Activated CD4-positive, alpha-beta T cell treated with anti-CD3 and anti-CD28 coated beads, Interleukin-10, Interleukin-2, amounts not matched to agents 100 ng/mL and 50 ng/mL, durations not matched to agents 16 hours and 8 hours (primary cell): ENCODE measurements around the gene PTPRG.
"Not testable (repeated sequence)": the region's sequence is repeated elsewhere in the genome, so short reads cannot be mapped to it uniquely, and the experiment has no call there.

Experiments
- DNase-seq: peaks from one replicate; pipeline ENCODE4 v3.0.0-alpha.2; 2020

The PTPRG gene

GRCh38 chr3:61561374-61562041 is at the start of gene PTPRG:
PTPRG (plus strand) TSS chr3:61561571; CDS start chr3:61562288, 717 bp downstream.
- DNase-seq, result peak; percentile 52

- peak; percentile 3 for DNase-seq
These were observed 42.8 kb upstream of the PTPRG start for GRCh38 chr3:61518590-61518989.

- peak; percentile 89 for DNase-seq
These were observed 40.3 kb upstream of the PTPRG start for GRCh38 chr3:61520966-61521628.

- peak; percentile 19 for DNase-seq
These were observed 39.3 kb upstream of the PTPRG start for GRCh38 chr3:61522060-61522459.

- DNase-seq, result no peak
These were observed 38.7 kb upstream of the PTPRG start for GRCh38 chr3:61522626-61523025.

GRCh38 chr3:61524933-61525332 is 36.4 kb upstream of the PTPRG start:
- DNase-seq, result no peak

- DNase-seq, result no peak
These were observed 35.1 kb upstream of the PTPRG start for GRCh38 chr3:61526308-61526707.

- no peak for DNase-seq
These were observed 34.4 kb upstream of the PTPRG start for GRCh38 chr3:61527011-61527410.

GRCh38 chr3:61530355-61530754 is 31.0 kb upstream of the PTPRG start:
- DNase-seq, result peak; percentile 13

- DNase-seq, result no peak
These were observed 29.8 kb upstream of the PTPRG start for GRCh38 chr3:61531528-61531927.

GRCh38 chr3:61532739-61533500 is 28.5 kb upstream of the PTPRG start:
- DNase-seq, result no peak

- no peak for DNase-seq
These were observed 25.5 kb upstream of the PTPRG start for GRCh38 chr3:61535826-61536225.

- no peak for DNase-seq
These were observed 24.0 kb upstream of the PTPRG start for GRCh38 chr3:61537366-61537765.

GRCh38 chr3:61538486-61538885 is 22.9 kb upstream of the PTPRG start:
- DNase-seq, result no peak

GRCh38 chr3:61541694-61542093 is 19.7 kb upstream of the PTPRG start:
- no peak for DNase-seq

GRCh38 chr3:61545716-61546115 is 15.7 kb upstream of the PTPRG start:
- no peak for DNase-seq

GRCh38 chr3:61547625-61548024 is 13.7 kb upstream of the PTPRG start:
- DNase-seq, result no peak

GRCh38 chr3:61552704-61553103 is 8.7 kb upstream of the PTPRG start:
- not testable (repeated sequence) for DNase-seq

- DNase-seq, result no peak
These were observed 2.1 kb upstream of the PTPRG start for GRCh38 chr3:61559136-61559731.

- peak; percentile 68 for DNase-seq
These were observed 626 bp upstream of the PTPRG start for GRCh38 chr3:61560517-61561373.

GRCh38 chr3:61562042-61562720 is 810 bp downstream of the PTPRG start:
- DNase-seq, result no peak
